Lower leg skin (tissue), 3 donors: ENCODE measurements around the gene ADAMTSL1.

Experiments
- CTCF ChIP-seq, 3 donors: fragments of 450-650 bp; IDR thresholded peaks; one replicate each; pipeline ENCODE4 v1.5.1; 2016; ENCODE audit warnings: antibody characterized with exemption in 3 of 3, mild to moderate bottlenecking in 3 of 3, moderate library complexity in 2 of 3
- POLR2A ChIP-seq, 2 donors: fragments of 450-650 bp; IDR thresholded peaks; one replicate each; pipeline ENCODE4 v1.6.1; 2016 to 2017; ENCODE audit warnings: antibody characterized with exemption in 2 of 2, mild to moderate bottlenecking in 1 of 2, moderate library complexity in 1 of 2

- no peak for TF ChIP-seq CTCF (IDR thresholded peaks at IDR 0.05)
- TF ChIP-seq POLR2A (IDR thresholded peaks at IDR 0.05), result no peak
Observed at GRCh38 chr9:18806232-18807080, 332.5 kb downstream of the ADAMTSL1 start.
